Stimulated activated effector memory CD8-positive, alpha-beta T cell treated with anti-CD3 and anti-CD28 coated beads, Interleukin-12 subunit alpha, Interleukin-12 subunit beta, amount 100 ng/mL, for 72 hours (primary cell): ENCODE data around the gene PITPNM2.

ENCODE experiments used
- ATAC-seq: fragments of 150-1000 bp; cut with Tn5 transposase; 2 replicates; pipeline ENCODE4 v1.10.0; 2021
- DNase-seq, 2 donors: peaks; one replicate each; pipeline ENCODE4 v3.0.0; 2021 to 2022; ENCODE audit warnings: low spot score in 2 of 2
- H3K27ac Mint-ChIP-seq: one replicate; pipeline ENCODE4 v1.8.0; 2022; ENCODE audit warnings: mild to moderate bottlenecking, mixed read lengths
- H3K36me3 Mint-ChIP-seq: one replicate; pipeline ENCODE4 v1.8.0; 2022; ENCODE audit warnings: mild to moderate bottlenecking, mixed read lengths
- H3K4me1 Mint-ChIP-seq: one replicate; pipeline ENCODE4 v1.8.0; 2022; ENCODE audit warnings: mixed read lengths
- H3K4me3 Mint-ChIP-seq: one replicate; pipeline ENCODE4 v1.8.0; 2022; ENCODE audit warnings: mild to moderate bottlenecking, mixed read lengths
- H3K9me3 Mint-ChIP-seq: one replicate; pipeline ENCODE4 v1.8.0; 2022; ENCODE audit warnings: mixed read lengths

The PITPNM2 gene

GRCh38 chr12:123134826-123135225 lies 16.1 kb downstream of the PITPNM2 start:
- peaks cover 13% of the 10 kb centered on the region for H3K4me1 Mint-ChIP-seq
- no peak for DNase-seq
- no peaks in the 10 kb centered on the region for H3K9me3 Mint-ChIP-seq
- ATAC-seq, result no peak
- H3K36me3 Mint-ChIP-seq, result no peaks in the 10 kb centered on the region
- no peak overlapping the region for H3K4me3 Mint-ChIP-seq
- H3K27ac Mint-ChIP-seq, result no peak overlapping the region

- peaks cover 13% of the 10 kb centered on the region for H3K4me1 Mint-ChIP-seq
Observed at GRCh38 chr12:123134271-123134671, 16.6 kb downstream of the PITPNM2 start.

GRCh38 chr12:123133701-123134100 lies 17.2 kb downstream of the PITPNM2 start:
- Mint-ChIP-seq H3K27ac (no peak overlapping the region), H3K4me3 (no peak overlapping the region), H3K9me3 (no peaks in the 10 kb centered on the region), H3K4me1 (peaks cover 13% of the 10 kb centered on the region), H3K36me3 (no peaks in the 10 kb centered on the region)
- ATAC-seq (no peak), DNase-seq (no peak)

More at GRCh38 chr12:123134271-123134671, 16.6 kb downstream of the PITPNM2 start:
- no peak overlapping the region for H3K27ac Mint-ChIP-seq
- no peaks in the 10 kb centered on the region for H3K36me3 Mint-ChIP-seq
- no peaks in the 10 kb centered on the region for H3K9me3 Mint-ChIP-seq
- ATAC-seq (no peak), DNase-seq (no peak)
- no peak overlapping the region for H3K4me3 Mint-ChIP-seq

- Mint-ChIP-seq H3K27ac (no peak overlapping the region), H3K4me1 (peaks cover 13% of the 10 kb centered on the region), H3K9me3 (no peaks in the 10 kb centered on the region), H3K36me3 (no peaks in the 10 kb centered on the region), H3K4me3 (no peak overlapping the region)
- ATAC-seq (no peak), DNase-seq (no peak)
Observed at GRCh38 chr12:123132951-123133619, 17.8 kb downstream of the PITPNM2 start.

- DNase-seq, result no peak
- ATAC-seq, result peak; percentile 62
- H3K4me1 Mint-ChIP-seq, result peaks cover 13% of the 10 kb centered on the region
- H3K4me3 Mint-ChIP-seq, result no peak overlapping the region
- peak overlapping the region; percentile 70 for H3K27ac Mint-ChIP-seq
- no peaks in the 10 kb centered on the region for H3K36me3 Mint-ChIP-seq
- no peaks in the 10 kb centered on the region for H3K9me3 Mint-ChIP-seq
Observed at GRCh38 chr12:123131879-123132402, 18.9 kb downstream of the PITPNM2 start.

GRCh38 chr12:123131291-123131832 lies 19.5 kb downstream of the PITPNM2 start:
- no peak for DNase-seq
- no peaks in the 10 kb centered on the region for H3K36me3 Mint-ChIP-seq
- ATAC-seq, result no peak
- no peak overlapping the region for H3K4me3 Mint-ChIP-seq
- H3K27ac Mint-ChIP-seq, result peak overlapping the region; percentile 70
- peaks cover 13% of the 10 kb centered on the region for H3K4me1 Mint-ChIP-seq
- no peaks in the 10 kb centered on the region for H3K9me3 Mint-ChIP-seq

GRCh38 chr12:123129621-123130020 lies 21.3 kb downstream of the PITPNM2 start:
- no peaks in the 10 kb centered on the region for H3K36me3 Mint-ChIP-seq
- peaks cover 13% of the 10 kb centered on the region for H3K4me1 Mint-ChIP-seq
- no peak overlapping the region for H3K4me3 Mint-ChIP-seq
- ATAC-seq, result no peak
- no peaks in the 10 kb centered on the region for H3K9me3 Mint-ChIP-seq
- DNase-seq, result no peak
- no peak overlapping the region for H3K27ac Mint-ChIP-seq

GRCh38 chr12:123127182-123127495 lies 23.8 kb downstream of the PITPNM2 start:
- Mint-ChIP-seq H3K4me1 (peaks cover 19% of the 10 kb centered on the region), H3K4me3 (no peak overlapping the region), H3K9me3 (no peaks in the 10 kb centered on the region), H3K36me3 (no peaks in the 10 kb centered on the region), H3K27ac (no peak overlapping the region)
- ATAC-seq (no peak), DNase-seq (no peak)

GRCh38 chr12:123126294-123127181 lies 24.4 kb downstream of the PITPNM2 start:
- DNase-seq, result no peak
- Mint-ChIP-seq H3K36me3 (no peaks in the 10 kb centered on the region), H3K27ac (no peak overlapping the region), H3K4me1 (peaks cover 18% of the 10 kb centered on the region), H3K4me3 (no peak overlapping the region), H3K9me3 (no peaks in the 10 kb centered on the region)
- no peak for ATAC-seq

- no peak overlapping the region for H3K27ac Mint-ChIP-seq
- H3K9me3 Mint-ChIP-seq, result no peaks in the 10 kb centered on the region
- no peak for ATAC-seq
- no peak overlapping the region for H3K4me3 Mint-ChIP-seq
- no peaks in the 10 kb centered on the region for H3K36me3 Mint-ChIP-seq
- H3K4me1 Mint-ChIP-seq, result peaks cover 24% of the 10 kb centered on the region
- no peak for DNase-seq
Observed at GRCh38 chr12:123122626-123123025, 28.3 kb downstream of the PITPNM2 start.

GRCh38 chr12:123121670-123122069 lies 29.2 kb downstream of the PITPNM2 start:
- Mint-ChIP-seq H3K36me3 (no peaks in the 10 kb centered on the region), H3K27ac (no peak overlapping the region), H3K4me3 (no peak overlapping the region), H3K9me3 (no peaks in the 10 kb centered on the region), H3K4me1 (peaks cover 24% of the 10 kb centered on the region)
- no peak for DNase-seq
- no peak for ATAC-seq

- DNase-seq, result peak in 1 of 2 donors; percentile 54
- no peaks in the 10 kb centered on the region for H3K36me3 Mint-ChIP-seq
- H3K4me1 Mint-ChIP-seq, result peaks cover 24% of the 10 kb centered on the region
- H3K27ac Mint-ChIP-seq, result no peak overlapping the region
- peak; percentile 91 for ATAC-seq
- H3K9me3 Mint-ChIP-seq, result no peaks in the 10 kb centered on the region
- H3K4me3 Mint-ChIP-seq, result no peak overlapping the region
Observed at GRCh38 chr12:123120452-123121166, 30.3 kb downstream of the PITPNM2 start.

- H3K4me1 Mint-ChIP-seq, result peaks cover 24% of the 10 kb centered on the region
- ATAC-seq, result peak; percentile 84
- no peaks in the 10 kb centered on the region for H3K9me3 Mint-ChIP-seq
- no peak overlapping the region for H3K4me3 Mint-ChIP-seq
- H3K36me3 Mint-ChIP-seq, result no peaks in the 10 kb centered on the region
- H3K27ac Mint-ChIP-seq, result no peak overlapping the region
- DNase-seq, result no peak
Observed at GRCh38 chr12:123119808-123120207, 31.1 kb downstream of the PITPNM2 start.

- Mint-ChIP-seq H3K27ac (no peak overlapping the region), H3K4me3 (no peak overlapping the region), H3K9me3 (no peaks in the 10 kb centered on the region), H3K4me1 (peaks cover 24% of the 10 kb centered on the region), H3K36me3 (no peaks in the 10 kb centered on the region)
- no peak for DNase-seq
- no peak for ATAC-seq
Observed at GRCh38 chr12:123118497-123118896, 32.4 kb downstream of the PITPNM2 start.
